Tibial nerve (tissue), 4 donors: Measurements from ENCODE around the gene CHAF1B. TPM values are rescaled to one million over a fixed set of nuclear protein-coding genes. Genes with fewer than 3 reads are reported as not detected.

ENCODE experiments used
- DNase-seq, 2 donors: peaks; one replicate each; pipeline ENCODE4 v3.0.0-alpha.2; 2019; ENCODE audit warnings: low spot score in 2 of 2
- H3K27ac ChIP-seq, 4 donors: fragments of 200-600 bp; sonication (generic) in 3 of 4; one replicate each; pipeline ENCODE4 v1.5.1; 2017 to 2019; ENCODE audit warnings: mild to moderate bottlenecking in 1 of 4
- H3K27me3 ChIP-seq, 2 donors: fragments of 200-600 bp; sonication (generic) in 1 of 2; one replicate each; pipeline versions ENCODE4 v1.5.1 to v1.6.0; 2017 to 2019
- H3K36me3 ChIP-seq, 3 donors: fragments of 200-600 bp; sonication (generic); one replicate each; pipeline ENCODE4 v1.5.1; 2018 to 2019
- H3K4me1 ChIP-seq, 4 donors: fragments of 200-600 bp; sonication (generic) in 3 of 4; one replicate each; pipeline ENCODE4 v1.5.1; 2017 to 2019
- H3K4me3 ChIP-seq, 4 donors: fragments of 200-600 bp; sonication (generic) in 3 of 4; one replicate each; pipeline ENCODE4 v1.5.1; 2017 to 2019; ENCODE audit warnings: mild to moderate bottlenecking in 1 of 4, moderate library complexity in 1 of 4
- H3K9me3 ChIP-seq, 4 donors: fragments of 200-600 bp; sonication (generic) in 3 of 4; one replicate each; pipeline ENCODE4 v1.5.1; 2017 to 2019
- CTCF ChIP-seq, 5 experiments: fragments of 200-600 bp in 3 of 5; fragments of 450-650 bp in 2 of 5; sonication (generic) in 3 of 5; IDR thresholded peaks; one replicate each; pipeline ENCODE4 v1.5.1; 2016 to 2019; ENCODE audit warnings: antibody characterized with exemption in 5 of 5, mild to moderate bottlenecking in 3 of 5, moderate library complexity in 2 of 5
- EP300 ChIP-seq, 2 donors: sonication (generic); formaldehyde crosslinking; IDR thresholded peaks; one replicate each; pipeline ENCODE4 v1.6.1; 2017; ENCODE audit warnings: antibody characterized with exemption in 2 of 2, mild to moderate bottlenecking in 1 of 2
- POLR2A ChIP-seq, 2 donors: fragments of 450-650 bp; IDR thresholded peaks; one replicate each; pipeline ENCODE4 v1.6.1; 2017; ENCODE audit warnings: antibody characterized with exemption in 2 of 2, mild to moderate bottlenecking in 2 of 2, moderate library complexity in 2 of 2
- WGBS, 2 donors: methylation state at CpG; one replicate each; pipeline ENCODE4 v1.1.5; 2018; 5-methylcytosine and 5-hydroxymethylcytosine counted together
- total RNA-seq, 4 donors: library from RNA; depleted of rRNA; stranded (reverse); fragments of >200 nt; gene quantifications; one replicate each; pipeline ENCODE4 v1.1.0, GENCODE V29; 2016

Gene CHAF1B
- total RNA-seq, 4 donors from 2014 or later = 0.59 to 1.2 (median 0.86) TPM

GRCh38 chr21:36419996-36420395 is 34.8 kb downstream of the CHAF1B start:
- peaks cover 0 to 29% (median 0%) of the 10 kb centered on the region in 3 donors for H3K36me3 ChIP-seq
- no peaks in the 10 kb centered on the region for H3K9me3 ChIP-seq
- H3K27me3 ChIP-seq = no peaks in the 10 kb centered on the region
- no peak overlapping the region for H3K4me3 ChIP-seq
- no peak overlapping the region for H3K27ac ChIP-seq
- peak; percentile 38 to 68 for DNase-seq
- no peak for TF ChIP-seq EP300 (IDR thresholded peaks at IDR 0.05)
- TF ChIP-seq POLR2A (IDR thresholded peaks at IDR 0.05) = no peak
- peak; percentile 63 to 76 (median 69) for TF ChIP-seq CTCF (IDR thresholded peaks at IDR 0.05)
- WGBS, 2 donors = 1 to 10% methylated on average over 8 of the region's 8 CpGs
- peaks cover 0 to 4% (median 0%) of the 10 kb centered on the region in 4 donors for H3K4me1 ChIP-seq

DNA sequence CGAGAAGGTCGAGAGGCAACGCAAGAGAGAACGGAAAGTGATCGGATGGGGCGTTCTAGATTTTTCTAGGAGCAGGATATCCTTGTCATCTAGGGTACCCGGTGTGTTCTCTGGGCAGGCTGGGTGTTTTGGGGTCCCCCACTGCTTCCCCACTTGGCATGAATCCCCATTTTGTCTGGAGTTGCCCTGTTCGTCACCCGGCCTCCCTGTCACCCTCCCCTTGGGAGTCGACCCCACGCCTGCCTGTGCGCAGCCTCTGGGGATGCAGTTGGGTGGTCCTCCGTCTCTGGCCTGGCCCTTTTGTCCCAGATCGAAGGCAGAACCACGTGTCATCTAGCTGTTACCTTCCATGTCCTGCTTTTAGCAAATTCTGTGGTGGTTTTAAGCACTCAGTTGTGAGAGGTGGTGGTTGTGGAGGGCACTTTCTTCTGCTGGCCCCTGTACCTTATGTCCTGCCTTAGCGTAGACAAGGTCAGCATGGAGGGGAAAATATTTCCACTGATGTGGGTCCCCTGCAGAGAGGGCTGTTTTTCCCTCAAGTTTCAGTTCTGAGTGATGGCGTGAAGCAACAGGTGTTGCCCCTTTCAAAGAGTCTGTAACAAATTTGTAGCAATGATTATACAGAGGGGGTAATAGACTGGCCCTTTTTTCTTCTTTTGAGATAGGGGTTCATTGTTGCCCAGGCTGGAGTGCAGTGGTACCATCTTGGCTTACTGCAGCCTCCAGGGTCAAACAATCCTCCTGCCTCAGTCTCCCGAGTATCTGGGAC is 35.6 kb downstream of the CHAF1B start:
- H3K4me3 ChIP-seq = no peak overlapping the region
- no peak overlapping the region for H3K27ac ChIP-seq
- H3K4me1 ChIP-seq = peaks cover 0 to 4% (median 0%) of the 10 kb centered on the region in 4 donors
- DNase-seq = no peak
- WGBS, 2 donors = 87 to 89% methylated on average over 18 of the region's 18 CpGs
- no peaks in the 10 kb centered on the region for H3K9me3 ChIP-seq
- H3K36me3 ChIP-seq = peaks cover 0 to 24% (median 0%) of the 10 kb centered on the region in 3 donors
- no peaks in the 10 kb centered on the region for H3K27me3 ChIP-seq
- TF ChIP-seq CTCF (IDR thresholded peaks at IDR 0.05) = no peak
- no peak for TF ChIP-seq POLR2A (IDR thresholded peaks at IDR 0.05)
- TF ChIP-seq EP300 (IDR thresholded peaks at IDR 0.05) = no peak

GRCh38 chr21:36422279-36423098 is 37.3 kb downstream of the CHAF1B start:
- peak; percentile 11 to 37 (median 23) for TF ChIP-seq CTCF (IDR thresholded peaks at IDR 0.05)
- TF ChIP-seq EP300 (IDR thresholded peaks at IDR 0.05) = no peak
- no peak for TF ChIP-seq POLR2A (IDR thresholded peaks at IDR 0.05)
- Histone ChIP-seq H3K4me3 (no peak overlapping the region), H3K27ac (no peak overlapping the region), H3K27me3 (no peaks in the 10 kb centered on the region), H3K9me3 (no peaks in the 10 kb centered on the region), H3K4me1 (peaks cover 0 to 4% (median 0%) of the 10 kb centered on the region in 4 donors), H3K36me3 (peaks cover 0 to 8% (median 0%) of the 10 kb centered on the region in 3 donors)
- peak in 1 of 2 donors; percentile 20 for DNase-seq
- WGBS, 2 donors = 69 to 77% methylated on average over 23 to 28 of the region's 28 CpGs

GRCh38 chr21:36423771-36424433 is 38.7 kb downstream of the CHAF1B start:
- Histone ChIP-seq H3K9me3 (no peaks in the 10 kb centered on the region), H3K4me1 (peaks cover 0 to 4% (median 0%) of the 10 kb centered on the region in 4 donors), H3K27me3 (no peaks in the 10 kb centered on the region), H3K36me3 (no peaks in the 10 kb centered on the region), H3K4me3 (no peak overlapping the region), H3K27ac (no peak overlapping the region)
- 77 to 82% methylated on average over 11 to 12 of the region's 12 CpGs for WGBS, 2 donors
- no peak for DNase-seq
- TF ChIP-seq POLR2A (IDR thresholded peaks at IDR 0.05) (no peak), EP300 (IDR thresholded peaks at IDR 0.05) (no peak), CTCF (IDR thresholded peaks at IDR 0.05) (no peak)
